Esophagus squamous epithelium (tissue), 4 donors: ENCODE measurements around the gene EIF5A2.

ENCODE experiments used
- CTCF ChIP-seq, 6 experiments: fragments of 450-650 bp in 4 of 6; fragments of 200-600 bp in 2 of 6; sonication (generic) in 2 of 6; IDR thresholded peaks; one replicate each; pipeline ENCODE4 v1.5.1; 2016 to 2019; ENCODE audit warnings: antibody characterized with exemption in 6 of 6, mild to moderate bottlenecking in 4 of 6, moderate library complexity in 4 of 6
- POLR2A ChIP-seq, 4 donors: fragments of 450-650 bp; IDR thresholded peaks; one replicate each; pipeline ENCODE4 v1.6.1; 2017; ENCODE audit warnings: antibody characterized with exemption in 4 of 4, mild to moderate bottlenecking in 4 of 4, moderate library complexity in 3 of 4

GRCh38 chr3:170868577-170869238 lies 39.7 kb downstream of the EIF5A2 start:
- TF ChIP-seq CTCF (IDR thresholded peaks at IDR 0.05) (no peak), POLR2A (IDR thresholded peaks at IDR 0.05) (no peak)
